GM19238 (cell line): ENCODE data around the gene SERPINB4.
"Not testable (repeated sequence)": the region's sequence is repeated elsewhere in the genome, so short reads cannot be mapped to it uniquely, and the experiment has no call there.

Experiments
- DNase-seq: peaks from one replicate; pipeline ENCODE4 v3.0.0; 2011; ENCODE audit warnings: low spot score; ENCODE audit not compliant: insufficient read length

SERPINB4 gene

GRCh38 chr18:63644142-63644541 is at the start of gene SERPINB4:
Gene SERPINB4 (minus strand): TSS chr18:63644256. CDS start chr18:63643577, 679 bp downstream.
- DNase-seq = not testable (repeated sequence)

- DNase-seq = no peak
Measured at GRCh38 chr18:63689064-63689463, 45.0 kb upstream of the SERPINB4 start.

GRCh38 chr18:63686871-63687270 is 42.8 kb upstream of the SERPINB4 start:
- no peak for DNase-seq

- no peak for DNase-seq
Measured at GRCh38 chr18:63684718-63685117, 40.7 kb upstream of the SERPINB4 start.

- no peak for DNase-seq
Measured at GRCh38 chr18:63683890-63684289, 39.8 kb upstream of the SERPINB4 start.

GRCh38 chr18:63683152-63683551 is 39.1 kb upstream of the SERPINB4 start:
- DNase-seq = no peak

- DNase-seq = no peak
Measured at GRCh38 chr18:63681449-63682340, 37.6 kb upstream of the SERPINB4 start.

- DNase-seq = no peak
Measured at GRCh38 chr18:63679820-63680606, 36.0 kb upstream of the SERPINB4 start.

GRCh38 chr18:63677500-63678225 is 33.6 kb upstream of the SERPINB4 start:
- no peak for DNase-seq

GRCh38 chr18:63676526-63677323 is 32.7 kb upstream of the SERPINB4 start:
- peak; percentile 1 for DNase-seq

GRCh38 chr18:63664571-63664970 is 20.5 kb upstream of the SERPINB4 start:
- no peak for DNase-seq

GRCh38 chr18:63661750-63662149 is 17.7 kb upstream of the SERPINB4 start, which contains the start of gene SERPINB3:
Gene SERPINB3 (minus strand): TSS chr18:63661893. CDS start chr18:63661216, 677 bp downstream.
- DNase-seq = not testable (repeated sequence)

- DNase-seq = not testable (repeated sequence)
Measured at GRCh38 chr18:63658920-63659319, 14.9 kb upstream of the SERPINB4 start.

GRCh38 chr18:63650271-63650670 is 6.2 kb upstream of the SERPINB4 start:
- not testable (repeated sequence) for DNase-seq

- DNase-seq = no peak
Measured at GRCh38 chr18:63648241-63648640, 4.2 kb upstream of the SERPINB4 start.

GRCh38 chr18:63646936-63647335 is 2.9 kb upstream of the SERPINB4 start:
- no peak for DNase-seq

- DNase-seq = not testable (repeated sequence)
Measured at GRCh38 chr18:63644694-63645093, 638 bp upstream of the SERPINB4 start.

- not testable (repeated sequence) for DNase-seq
Measured at GRCh38 chr18:63642668-63643356, 1.2 kb downstream of the SERPINB4 start.

GRCh38 chr18:63641157-63641680 is 2.8 kb downstream of the SERPINB4 start:
- not testable (repeated sequence) for DNase-seq

GRCh38 chr18:63637703-63638102 is 6.4 kb downstream of the SERPINB4 start:
- DNase-seq = no peak
